Transverse colon (tissue), 3 donors: ENCODE data around the gene LRIT3.

ENCODE experiments used
- CTCF ChIP-seq, 5 experiments: fragments of 200-600 bp in 3 of 5; fragments of 450-650 bp in 2 of 5; sonication (generic) in 3 of 5; IDR thresholded peaks; 1 replicate in 2 of 5; 2 replicates in 3 of 5; pipeline ENCODE4 v1.5.1; 2016 to 2017; ENCODE audit warnings: antibody characterized with exemption in 5 of 5, inconsistent platforms in 3 of 5, mild to moderate bottlenecking in 2 of 5, moderate library complexity in 1 of 5
- EP300 ChIP-seq: sonication (generic); formaldehyde crosslinking; IDR thresholded peaks from one replicate; pipeline ENCODE4 v1.6.1; 2017; ENCODE audit warnings: antibody characterized with exemption, low read depth
- POLR2A ChIP-seq: fragments of 450-650 bp; IDR thresholded peaks from one replicate; pipeline ENCODE4 v1.6.1; 2016; ENCODE audit warnings: antibody characterized with exemption, mild to moderate bottlenecking, moderate library complexity

- no peak for TF ChIP-seq POLR2A
- no peak for TF ChIP-seq CTCF (IDR thresholded peaks at IDR 0.05)
- TF ChIP-seq EP300: no peak
These were observed 10.9 kb upstream of the LRIT3 start for GRCh38 chr4:109836985-109837384.
